Eye (tissue), 1 donor: ENCODE results near the gene ST6GALNAC4.

ENCODE experiments used
- DNase-seq: peaks from one replicate; pipeline ENCODE4 v3.0.0-alpha.2; 2015

ST6GALNAC4 gene

GRCh38 chr9:127910613-127911205, 6.1 kb downstream of the ST6GALNAC4 start:
- DNase-seq, result peak; percentile 45

GRCh38 chr9:127909839-127910273, 7.0 kb downstream of the ST6GALNAC4 start:
- no peak for DNase-seq

GRCh38 chr9:127908660-127908926, 8.2 kb downstream of the ST6GALNAC4 start:
- DNase-seq, result no peak

GRCh38 chr9:127907867-127908659, 8.8 kb downstream of the ST6GALNAC4 start:
- DNase-seq, result no peak

- DNase-seq, result no peak
Measured at GRCh38 chr9:127905788-127906191, 11.1 kb downstream of the ST6GALNAC4 start.

GRCh38 chr9:127905004-127905728, 11.7 kb downstream of the ST6GALNAC4 start:
- DNase-seq, result no peak

GRCh38 chr9:127904561-127905003, 12.3 kb downstream of the ST6GALNAC4 start:
- peak; percentile 33 for DNase-seq

GRCh38 chr9:127903557-127904475, 13.0 kb downstream of the ST6GALNAC4 start:
- peak; percentile 44 for DNase-seq

- DNase-seq, result peak; percentile 87
Measured at GRCh38 chr9:127899128-127899943, 17.5 kb downstream of the ST6GALNAC4 start, which contains the start of gene ST6GALNAC6. TSS of gene ST6GALNAC6 (minus strand) at chr9:127899603. CDS start at chr9:127897981, 1,622 bp downstream.

- peak; percentile 72 for DNase-seq
Measured at GRCh38 chr9:127898433-127899127, 18.3 kb downstream of the ST6GALNAC4 start.

GRCh38 chr9:127897193-127897692, 19.6 kb downstream of the ST6GALNAC4 start:
- DNase-seq, result peak; percentile 90

- no peak for DNase-seq
Measured at GRCh38 chr9:127896395-127897192, 20.2 kb downstream of the ST6GALNAC4 start.

- no peak for DNase-seq
Measured at GRCh38 chr9:127895811-127896210, 21.0 kb downstream of the ST6GALNAC4 start.

- DNase-seq, result no peak
Measured at GRCh38 chr9:127893392-127893791, 23.4 kb downstream of the ST6GALNAC4 start.

- DNase-seq, result no peak
Measured at GRCh38 chr9:127892831-127893230, 24.0 kb downstream of the ST6GALNAC4 start.

- DNase-seq, result no peak
Measured at GRCh38 chr9:127890053-127890452, 26.8 kb downstream of the ST6GALNAC4 start.

GRCh38 chr9:127887792-127888191, 29.0 kb downstream of the ST6GALNAC4 start:
- peak; percentile 39 for DNase-seq

GRCh38 chr9:127886401-127886972, 30.4 kb downstream of the ST6GALNAC4 start:
- no peak for DNase-seq

GRCh38 chr9:127885508-127886281, 31.1 kb downstream of the ST6GALNAC4 start:
- DNase-seq, result no peak
